C4-2B (cell line): Measurements from ENCODE around the gene INAFM2.

ENCODE experiments used
- CTCF ChIP-seq: fragments of 450-650 bp; conservative IDR thresholded peaks from 2 replicates; pipeline ENCODE4 v1.5.1; 2017; ENCODE audit warnings: mild to moderate bottlenecking
- ZFX ChIP-seq: fragments of 450-650 bp; IDR thresholded peaks from 2 replicates; pipeline ENCODE4 v1.6.1; 2017

- no peak for TF ChIP-seq CTCF
- TF ChIP-seq ZFX, result no peak
These were observed 17.1 kb upstream of the INAFM2 start for GRCh38 chr15:40306371-40306770.
